MM.1S (cell line): ENCODE measurements around the gene ANKMY1.

ENCODE experiments used
- DNase-seq: peaks from one replicate; pipeline ENCODE4 v3.0.0-alpha.2; 2015
- H2AFZ ChIP-seq: fragments of 300-600 bp; sonication (generic); 2 replicates; pipeline ENCODE4 v1.6.0; 2016; ENCODE audit warnings: antibody characterized with exemption, low read length
- H3F3A ChIP-seq: fragments of 300-600 bp; sonication (generic); 2 replicates; pipeline ENCODE4 v1.6.1; 2016; ENCODE audit warnings: mild to moderate bottlenecking, antibody characterized with exemption, low read length, moderate library complexity, mixed read lengths; ENCODE audit not compliant: insufficient read depth
- H3K27ac ChIP-seq: fragments of 300-600 bp; sonication (generic); 2 replicates; pipeline ENCODE4 v1.5.1; 2016; ENCODE audit warnings: mild to moderate bottlenecking, low read length
- H3K27me3 ChIP-seq: fragments of 300-600 bp; sonication (generic); replicated peaks from 2 replicates; pipeline ENCODE4 v1.6.0; 2016; ENCODE audit warnings: low read length; ENCODE audit not compliant: insufficient read depth
- H3K36me3 ChIP-seq: fragments of 300-600 bp; sonication (generic); replicated peaks from 2 replicates; pipeline ENCODE4 v1.6.1; 2016; ENCODE audit warnings: mild to moderate bottlenecking, low read length, mixed read lengths; ENCODE audit not compliant: insufficient read depth
- H3K4me1 ChIP-seq: fragments of 300-600 bp; sonication (generic); 2 replicates; pipeline ENCODE4 v1.6.1; 2016; ENCODE audit warnings: low read length, mixed read lengths
- H3K4me2 ChIP-seq: fragments of 300-600 bp; sonication (generic); 2 replicates; pipeline ENCODE4 v1.6.0; 2016; ENCODE audit warnings: low read depth, low read length
- H3K4me3 ChIP-seq: fragments of 300-600 bp; sonication (generic); 2 replicates; pipeline ENCODE4 v1.5.1; 2016; ENCODE audit warnings: low read length, mixed read lengths
- H3K79me2 ChIP-seq: fragments of 300-600 bp; sonication (generic); 2 replicates; pipeline ENCODE4 v1.6.1; 2016; ENCODE audit warnings: mixed run types, low read length, mixed read lengths
- H3K9ac ChIP-seq: fragments of 300-600 bp; sonication (generic); 2 replicates; pipeline ENCODE4 v1.6.1; 2016; ENCODE audit warnings: low read length, mixed read lengths
- H3K9me2 ChIP-seq: fragments of 300-600 bp; sonication (generic); replicated peaks from 2 replicates; pipeline ENCODE4 v1.6.1; 2016; ENCODE audit warnings: mild to moderate bottlenecking, low read length, mixed read lengths; ENCODE audit not compliant: insufficient read depth
- H3K9me3 ChIP-seq: fragments of 300-600 bp; sonication (generic); replicated peaks from 2 replicates; pipeline ENCODE4 v1.6.1; 2016; ENCODE audit warnings: mild to moderate bottlenecking, low read length, mixed read lengths; ENCODE audit not compliant: insufficient read depth
- H4K20me1 ChIP-seq: fragments of 300-600 bp; sonication (generic); 2 replicates; pipeline ENCODE4 v1.6.1; 2016; ENCODE audit warnings: mild to moderate bottlenecking, low read length, moderate library complexity, mixed read lengths; ENCODE audit not compliant: insufficient read depth
- EZH2 ChIP-seq: fragments of 300-600 bp; sonication (generic); optimal IDR thresholded peaks from 2 replicates; pipeline ENCODE3; 2017; ENCODE audit warnings: low read depth, mild to moderate bottlenecking, antibody characterized with exemption, low read length, mixed read lengths
- EZH2phosphoT487 ChIP-seq: fragments of 300-600 bp; sonication (generic); IDR thresholded peaks from 2 replicates; pipeline ENCODE4 v1.6.1; 2018; ENCODE audit warnings: antibody characterized with exemption, low read length
- TF ChIP-seq, protein P1 (sequence below): fragments of 300-600 bp; sonication (generic); IDR thresholded peaks from 2 replicates; pipeline ENCODE4 v1.5.1; 2016; ENCODE audit warnings: antibody characterized with exemption, low read length, mixed read lengths

ANKMY1 gene

DNA sequence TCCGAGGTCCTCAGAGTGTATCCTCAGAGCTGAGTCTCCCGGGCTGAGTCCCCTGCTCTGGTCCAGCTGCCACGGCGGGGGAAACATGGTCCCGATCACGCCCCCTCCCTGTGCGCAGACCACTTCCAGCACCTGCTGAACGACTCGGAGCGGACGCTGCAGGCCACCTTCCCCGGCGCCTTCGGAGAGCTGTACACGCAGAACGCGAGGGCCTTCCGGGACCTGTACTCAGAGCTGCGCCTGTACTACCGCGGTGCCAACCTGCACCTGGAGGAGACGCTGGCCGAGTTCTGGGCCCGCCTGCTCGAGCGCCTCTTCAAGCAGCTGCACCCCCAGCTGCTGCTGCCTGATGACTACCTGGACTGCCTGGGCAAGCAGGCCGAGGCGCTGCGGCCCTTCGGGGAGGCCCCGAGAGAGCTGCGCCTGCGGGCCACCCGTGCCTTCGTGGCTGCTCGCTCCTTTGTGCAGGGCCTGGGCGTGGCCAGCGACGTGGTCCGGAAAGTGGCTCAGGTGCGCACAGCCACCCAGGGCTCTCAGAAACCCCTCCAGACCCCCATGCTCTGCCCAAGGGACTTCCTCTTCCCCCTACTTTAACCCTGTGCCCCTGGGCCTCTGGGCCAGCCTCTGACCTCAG lies 95.6 kb downstream of the ANKMY1 start:
- H3K79me2 ChIP-seq, result no peaks in the 10 kb centered on the region
- H3K27me3 ChIP-seq, result no peaks in the 10 kb centered on the region
- H3K4me1 ChIP-seq, result no peaks in the 10 kb centered on the region
- H3K9ac ChIP-seq, result no peak overlapping the region
- H3K4me2 ChIP-seq, result no peak overlapping the region
- no peaks in the 10 kb centered on the region for H3K36me3 ChIP-seq
- no peaks in the 10 kb centered on the region for H3K9me3 ChIP-seq
- TF ChIP-seq EZH2phosphoT487 (no peak), EZH2 (no peak)
- TF ChIP-seq, protein P1, sequence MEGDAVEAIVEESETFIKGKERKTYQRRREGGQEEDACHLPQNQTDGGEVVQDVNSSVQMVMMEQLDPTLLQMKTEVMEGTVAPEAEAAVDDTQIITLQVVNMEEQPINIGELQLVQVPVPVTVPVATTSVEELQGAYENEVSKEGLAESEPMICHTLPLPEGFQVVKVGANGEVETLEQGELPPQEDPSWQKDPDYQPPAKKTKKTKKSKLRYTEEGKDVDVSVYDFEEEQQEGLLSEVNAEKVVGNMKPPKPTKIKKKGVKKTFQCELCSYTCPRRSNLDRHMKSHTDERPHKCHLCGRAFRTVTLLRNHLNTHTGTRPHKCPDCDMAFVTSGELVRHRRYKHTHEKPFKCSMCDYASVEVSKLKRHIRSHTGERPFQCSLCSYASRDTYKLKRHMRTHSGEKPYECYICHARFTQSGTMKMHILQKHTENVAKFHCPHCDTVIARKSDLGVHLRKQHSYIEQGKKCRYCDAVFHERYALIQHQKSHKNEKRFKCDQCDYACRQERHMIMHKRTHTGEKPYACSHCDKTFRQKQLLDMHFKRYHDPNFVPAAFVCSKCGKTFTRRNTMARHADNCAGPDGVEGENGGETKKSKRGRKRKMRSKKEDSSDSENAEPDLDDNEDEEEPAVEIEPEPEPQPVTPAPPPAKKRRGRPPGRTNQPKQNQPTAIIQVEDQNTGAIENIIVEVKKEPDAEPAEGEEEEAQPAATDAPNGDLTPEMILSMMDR, result no peak
- no peaks in the 10 kb centered on the region for H4K20me1 ChIP-seq
- H3K27ac ChIP-seq, result no peak overlapping the region
- no peaks in the 10 kb centered on the region for H3K9me2 ChIP-seq
- H3F3A ChIP-seq, result no peaks in the 10 kb centered on the region
- no peak overlapping the region for H3K4me3 ChIP-seq
- no peak for DNase-seq
- H2AFZ ChIP-seq, result no peak overlapping the region

DNA sequence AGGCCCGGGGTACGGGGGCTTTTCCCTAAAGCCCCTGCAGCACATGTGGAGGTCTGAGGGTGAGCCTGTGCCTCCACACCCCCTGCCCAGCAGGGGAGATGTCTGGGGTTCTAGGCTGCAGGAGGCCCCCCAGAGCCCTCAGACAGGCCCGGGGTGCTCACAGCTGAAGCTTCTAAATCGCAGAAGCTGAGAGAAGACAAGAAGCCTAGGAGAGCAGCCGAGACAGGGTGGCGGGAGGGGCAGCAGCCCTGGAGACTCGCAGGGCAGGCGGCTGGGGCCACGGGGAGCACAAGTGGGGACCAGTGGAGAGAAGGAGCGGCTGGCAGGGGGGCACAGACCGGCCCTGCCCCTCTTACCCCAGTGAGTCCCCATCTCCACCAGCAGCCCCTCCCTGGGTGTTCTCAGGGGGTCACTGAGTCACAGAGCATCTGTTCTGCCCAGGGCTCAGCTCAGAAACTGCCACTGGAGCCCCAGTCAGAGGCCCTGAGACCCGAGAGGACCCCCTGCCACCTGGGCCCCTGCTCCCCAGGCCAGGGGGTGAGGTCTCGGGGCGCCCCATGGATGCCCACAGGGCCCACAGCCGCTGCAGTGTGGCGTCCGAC lies 96.2 kb downstream of the ANKMY1 start:
- no peak overlapping the region for H3K27ac ChIP-seq
- H3K9ac ChIP-seq, result no peak overlapping the region
- H3K4me3 ChIP-seq, result no peak overlapping the region
- DNase-seq, result no peak
- no peaks in the 10 kb centered on the region for H3F3A ChIP-seq
- H4K20me1 ChIP-seq, result no peaks in the 10 kb centered on the region
- H3K9me2 ChIP-seq, result no peaks in the 10 kb centered on the region
- H2AFZ ChIP-seq, result no peak overlapping the region
- no peaks in the 10 kb centered on the region for H3K79me2 ChIP-seq
- no peaks in the 10 kb centered on the region for H3K36me3 ChIP-seq
- no peaks in the 10 kb centered on the region for H3K9me3 ChIP-seq
- no peak overlapping the region for H3K4me2 ChIP-seq
- H3K27me3 ChIP-seq, result no peaks in the 10 kb centered on the region; the same call in 1 of the 2 replicates
- TF ChIP-seq EZH2phosphoT487 (no peak), EZH2 (no peak)
- TF ChIP-seq, protein P1, result no peak
- no peaks in the 10 kb centered on the region for H3K4me1 ChIP-seq

DNA sequence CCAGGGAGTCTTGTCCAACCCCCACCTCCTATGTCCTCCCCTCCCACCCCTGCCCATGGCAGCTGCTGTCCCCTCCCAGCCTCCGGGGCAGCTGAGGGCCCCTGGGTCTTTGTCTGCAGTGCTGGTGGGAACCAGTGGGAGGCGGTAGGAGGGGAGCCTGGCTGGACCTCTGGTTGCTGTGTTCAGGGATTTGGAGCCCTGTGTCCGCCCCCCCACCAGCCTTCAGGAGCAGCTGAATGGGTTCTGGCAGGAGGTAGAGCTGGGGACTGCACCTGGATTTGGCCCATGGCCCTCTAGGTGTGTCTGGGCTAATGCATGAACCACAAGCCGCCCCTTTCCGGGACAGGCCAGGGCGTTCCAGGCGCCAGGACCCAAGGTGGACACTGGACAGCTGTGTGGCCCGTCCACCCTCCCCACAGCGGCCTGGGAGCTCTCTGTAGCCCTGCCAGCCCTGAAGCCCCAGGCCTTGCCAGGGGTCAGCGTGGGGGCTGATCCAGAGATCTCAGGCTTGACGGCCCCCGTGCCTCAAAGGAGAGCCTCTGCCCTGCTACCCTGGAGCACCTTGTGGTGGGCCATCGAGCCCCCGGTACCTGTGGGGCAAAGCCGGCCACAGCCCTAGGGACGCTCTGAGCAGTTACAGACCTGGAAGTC lies 96.9 kb downstream of the ANKMY1 start:
- no peak overlapping the region for H3K9ac ChIP-seq
- H3K4me1 ChIP-seq, result no peaks in the 10 kb centered on the region
- H3K27ac ChIP-seq, result no peak overlapping the region
- TF ChIP-seq EZH2phosphoT487, result no peak
- TF ChIP-seq EZH2, result no peak
- TF ChIP-seq, protein P1, result no peak
- H3K4me2 ChIP-seq, result no peak overlapping the region
- DNase-seq, result no peak
- H3K36me3 ChIP-seq, result no peaks in the 10 kb centered on the region
- no peaks in the 10 kb centered on the region for H3K79me2 ChIP-seq
- no peak overlapping the region for H2AFZ ChIP-seq
- H3K9me3 ChIP-seq, result no peaks in the 10 kb centered on the region
- no peaks in the 10 kb centered on the region; the same call in 1 of the 2 replicates for H3K27me3 ChIP-seq
- no peaks in the 10 kb centered on the region for H4K20me1 ChIP-seq
- H3K9me2 ChIP-seq, result no peaks in the 10 kb centered on the region
- no peaks in the 10 kb centered on the region for H3F3A ChIP-seq
- no peak overlapping the region for H3K4me3 ChIP-seq
